ENCODE data around the gene UBXN6. TPM values are rescaled to one million over a fixed set of nuclear protein-coding genes. Genes with fewer than 3 reads are reported as not detected.

The UBXN6 gene
- total and polyA plus RNA-seq, 10 donors = 72.3 to 146 (median 91.4) TPM

GRCh38 chr19:4431296-4431695 is 26.3 kb downstream of the UBXN6 start:
- Histone ChIP-seq H3K27me3 (replicated peaks in 1 of 7) (no peaks in the 10 kb centered on the region), H3K9me3 (no peaks in the 10 kb centered on the region), H3K4me3 (peak overlapping the region in 1 of 8 donors; percentile 44), H3K4me1 (peaks cover 2 to 34% (median 24%) of the 10 kb centered on the region in 6 donors), H3K27ac (peak overlapping the region in 6 of 8 donors; percentile 1 to 79 (median 62)), H3K36me3 (peaks cover 0 to 90% (median 23%) of the 10 kb centered on the region in 6 donors)
- intact Hi-C loops (cut with DNase I; ENCODE audit: low total_unique reads) = no loop called here
- TF ChIP-seq CTCF (IDR thresholded peaks at IDR 0.05 in 8 of 11, conservative IDR thresholded peaks at IDR 0.05 in 3 of 11) = no peak
- no peak for TF ChIP-seq POLR2A (IDR thresholded peaks at IDR 0.05)
- no peak for TF ChIP-seq POLR2AphosphoS5 (IDR thresholded peaks at IDR 0.05)
- WGBS, 5 donors = 68 to 82% (median 73%) methylated on average over 7 to 9 of the region's 9 CpGs
- no peak for DNase-seq

GRCh38 chr19:4430760-4431159 is 26.8 kb downstream of the UBXN6 start:
- H3K36me3 ChIP-seq = peaks cover 0 to 90% (median 23%) of the 10 kb centered on the region in 6 donors
- intact Hi-C loops (cut with DNase I; ENCODE audit: low total_unique reads) = no loop called here
- no peaks in the 10 kb centered on the region for H3K27me3 ChIP-seq (replicated peaks in 1 of 7)
- TF ChIP-seq POLR2A (IDR thresholded peaks at IDR 0.05) = no peak
- TF ChIP-seq POLR2AphosphoS5 (IDR thresholded peaks at IDR 0.05) = no peak
- no peak for TF ChIP-seq CTCF (IDR thresholded peaks at IDR 0.05 in 8 of 11, conservative IDR thresholded peaks at IDR 0.05 in 3 of 11)
- WGBS, 5 donors = 51 to 85% (median 62%) methylated on average over 12 of the region's 12 CpGs
- H3K4me3 ChIP-seq = no peak overlapping the region
- peaks cover 2 to 34% (median 24%) of the 10 kb centered on the region in 6 donors for H3K4me1 ChIP-seq
- no peak for DNase-seq
- H3K27ac ChIP-seq = peak overlapping the region in 6 of 8 donors; percentile 1 to 79 (median 62)
- no peaks in the 10 kb centered on the region for H3K9me3 ChIP-seq

GRCh38 chr19:4429771-4430171 is 27.8 kb downstream of the UBXN6 start:
- Histone ChIP-seq H3K27ac (no peak overlapping the region), H3K9me3 (no peaks in the 10 kb centered on the region), H3K27me3 (replicated peaks in 1 of 7) (no peaks in the 10 kb centered on the region), H3K4me1 (peaks cover 2 to 34% (median 24%) of the 10 kb centered on the region in 6 donors), H3K36me3 (peaks cover 0 to 90% (median 20%) of the 10 kb centered on the region in 6 donors), H3K4me3 (no peak overlapping the region)
- TF ChIP-seq POLR2AphosphoS5 (IDR thresholded peaks at IDR 0.05) (no peak), CTCF (IDR thresholded peaks at IDR 0.05 in 8 of 11, conservative IDR thresholded peaks at IDR 0.05 in 3 of 11) (no peak), POLR2A (IDR thresholded peaks at IDR 0.05) (no peak)
- WGBS, 5 donors = 82 to 93% (median 86%) methylated on average over 12 of the region's 12 CpGs
- DNase-seq = no peak
- intact Hi-C loops (cut with DNase I; ENCODE audit: low total_unique reads) = no loop called here

GRCh38 chr19:4429256-4429655 is 28.3 kb downstream of the UBXN6 start:
- Histone ChIP-seq H3K4me1 (peaks cover 2 to 34% (median 24%) of the 10 kb centered on the region in 6 donors), H3K27me3 (replicated peaks in 1 of 7) (no peaks in the 10 kb centered on the region), H3K36me3 (peaks cover 0 to 90% (median 18%) of the 10 kb centered on the region in 6 donors), H3K27ac (no peak overlapping the region), H3K4me3 (no peak overlapping the region), H3K9me3 (no peaks in the 10 kb centered on the region)
- intact Hi-C loops (cut with DNase I; ENCODE audit: low total_unique reads) = no loop called here
- no peak for DNase-seq
- 88 to 94% (median 91%) methylated on average over 16 of the region's 16 CpGs for WGBS, 5 donors
- TF ChIP-seq POLR2AphosphoS5 (IDR thresholded peaks at IDR 0.05) (no peak), CTCF (IDR thresholded peaks at IDR 0.05 in 8 of 11, conservative IDR thresholded peaks at IDR 0.05 in 3 of 11) (no peak), POLR2A (IDR thresholded peaks at IDR 0.05) (no peak)
